ENCODE results near the gene SGSM1.

DNA sequence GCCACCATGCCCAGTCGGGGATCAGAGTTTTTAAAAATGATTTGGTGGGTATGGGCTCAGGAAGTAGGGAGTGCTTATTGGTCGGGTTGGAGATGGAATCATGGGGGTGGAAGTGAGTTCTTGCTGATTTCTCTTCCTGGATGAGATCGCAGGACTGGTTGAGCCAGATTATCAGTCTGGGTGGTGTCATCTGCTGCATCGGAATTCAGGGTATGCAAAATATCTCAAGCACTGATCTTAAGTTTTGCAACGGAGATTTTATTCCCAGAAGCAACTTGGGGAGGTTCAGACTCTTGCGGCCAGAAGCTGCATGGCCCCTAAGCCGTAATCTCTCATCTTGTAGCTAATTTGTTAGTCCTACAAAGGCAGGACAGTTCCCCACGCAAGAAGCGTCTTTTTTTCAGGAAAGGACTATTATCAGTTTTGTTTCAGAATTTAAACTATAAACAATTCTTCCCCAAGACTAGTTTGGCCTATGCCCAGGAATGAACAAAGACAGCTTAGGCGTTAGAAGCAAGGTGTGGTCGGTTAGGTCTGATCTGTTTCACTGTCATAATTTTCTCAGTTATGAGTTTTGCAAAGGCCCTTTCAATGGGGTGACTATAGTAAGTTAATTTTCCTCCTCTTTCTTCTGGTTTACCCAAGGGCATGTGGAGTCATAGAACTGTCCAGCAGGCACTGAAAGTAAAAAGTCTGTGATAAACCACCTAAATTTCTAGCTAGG, 30.1 kb upstream of the SGSM1 start:
- TF ChIP-seq, protein P1, sequence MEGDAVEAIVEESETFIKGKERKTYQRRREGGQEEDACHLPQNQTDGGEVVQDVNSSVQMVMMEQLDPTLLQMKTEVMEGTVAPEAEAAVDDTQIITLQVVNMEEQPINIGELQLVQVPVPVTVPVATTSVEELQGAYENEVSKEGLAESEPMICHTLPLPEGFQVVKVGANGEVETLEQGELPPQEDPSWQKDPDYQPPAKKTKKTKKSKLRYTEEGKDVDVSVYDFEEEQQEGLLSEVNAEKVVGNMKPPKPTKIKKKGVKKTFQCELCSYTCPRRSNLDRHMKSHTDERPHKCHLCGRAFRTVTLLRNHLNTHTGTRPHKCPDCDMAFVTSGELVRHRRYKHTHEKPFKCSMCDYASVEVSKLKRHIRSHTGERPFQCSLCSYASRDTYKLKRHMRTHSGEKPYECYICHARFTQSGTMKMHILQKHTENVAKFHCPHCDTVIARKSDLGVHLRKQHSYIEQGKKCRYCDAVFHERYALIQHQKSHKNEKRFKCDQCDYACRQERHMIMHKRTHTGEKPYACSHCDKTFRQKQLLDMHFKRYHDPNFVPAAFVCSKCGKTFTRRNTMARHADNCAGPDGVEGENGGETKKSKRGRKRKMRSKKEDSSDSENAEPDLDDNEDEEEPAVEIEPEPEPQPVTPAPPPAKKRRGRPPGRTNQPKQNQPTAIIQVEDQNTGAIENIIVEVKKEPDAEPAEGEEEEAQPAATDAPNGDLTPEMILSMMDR (IDR thresholded peaks at IDR 0.05), result no peak
- TF ChIP-seq POLR2A (IDR thresholded peaks at IDR 0.05), result no peak
